C1 segment of cervical spinal cord (tissue), 14 donors: ENCODE measurements around the gene COL8A2.

ENCODE experiments used
- DNase-seq, 14 donors: peaks; one replicate each; lab custom pipeline; 2025; lab: John Stamatoyannopoulos, UW

The COL8A2 gene

DNA sequence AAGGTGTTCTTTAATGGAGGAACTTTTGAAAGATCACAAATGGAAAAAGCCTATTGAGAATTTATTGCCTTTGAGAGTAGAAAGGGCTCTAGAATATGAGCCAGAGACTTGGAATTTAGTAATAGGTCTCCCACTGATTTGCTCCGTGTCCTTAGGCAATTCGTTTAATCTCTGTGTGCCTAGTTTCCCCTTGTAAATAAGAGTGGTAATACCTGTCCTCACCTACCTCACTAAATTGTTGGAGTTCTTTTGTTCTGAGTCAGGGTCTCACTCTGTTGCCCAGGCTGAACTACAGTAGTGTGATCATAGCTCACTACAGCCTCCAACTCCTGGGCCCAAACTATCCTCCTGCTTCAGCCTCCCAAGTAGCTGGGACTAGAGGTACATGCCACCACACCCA is 56.2 kb downstream of the COL8A2 start:
- no peak for DNase-seq

- DNase-seq, result no peak
These were observed 57.2 kb downstream of the COL8A2 start for GRCh38 chr1:36067871-36068270.

DNA sequence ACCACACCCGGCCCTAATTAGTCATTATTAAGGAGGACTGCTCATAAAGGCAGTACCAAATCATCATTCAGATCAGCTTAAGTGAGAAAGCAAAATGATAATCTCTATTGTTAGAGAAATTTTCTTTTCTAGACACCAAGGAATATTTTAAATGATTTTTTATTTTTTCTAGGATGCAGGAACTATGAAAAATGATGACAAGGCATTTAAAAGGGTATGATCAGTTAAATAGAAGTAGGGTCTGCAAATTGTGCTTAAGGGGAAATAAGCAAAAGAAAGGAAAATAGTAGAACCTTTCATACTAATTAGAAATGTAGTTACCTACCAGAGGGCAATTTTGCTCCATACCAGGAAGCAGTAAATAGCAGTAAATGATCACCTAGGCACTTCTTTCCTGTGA is 62.7 kb downstream of the COL8A2 start:
- no peak for DNase-seq

GRCh38 chr1:36055706-36056105 is 69.3 kb downstream of the COL8A2 start:
- no peak for DNase-seq

DNA sequence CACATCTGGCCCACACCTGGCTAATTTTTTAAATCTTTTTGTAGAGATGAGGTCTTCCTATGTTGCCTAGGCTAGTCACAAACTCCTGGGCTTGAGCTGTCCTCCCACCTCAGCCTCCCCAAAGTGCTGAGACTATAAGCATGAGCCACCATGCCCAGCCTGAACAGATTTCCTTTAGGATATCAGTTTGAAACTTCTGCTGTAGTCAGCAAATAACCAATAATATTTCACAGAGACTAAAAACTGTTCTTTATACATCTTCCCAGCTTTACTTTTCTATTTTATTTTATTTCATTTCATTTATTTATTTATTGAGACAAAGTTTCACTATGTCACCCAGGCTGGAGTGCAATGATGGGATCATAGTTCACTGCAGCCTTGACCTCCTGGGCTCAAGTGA is 71.0 kb downstream of the COL8A2 start:
- DNase-seq, result no peak

GRCh38 chr1:36051821-36052220 is 73.2 kb downstream of the COL8A2 start:
- no peak for DNase-seq
